Activated naive CD8-positive, alpha-beta T cell (primary cell): ENCODE measurements around the gene COQ10B.
"Not testable (repeated sequence)": the region's sequence is repeated elsewhere in the genome, so short reads cannot be mapped to it uniquely, and the experiment has no call there.

Source experiments
- H3K27ac Mint-ChIP-seq: one replicate; pipeline ENCODE4 v1.8.0; 2021; ENCODE audit warnings: mixed read lengths
- H3K27me3 Mint-ChIP-seq: one replicate; pipeline ENCODE4 v1.8.0; 2021; ENCODE audit warnings: mixed read lengths
- H3K36me3 Mint-ChIP-seq: one replicate; pipeline ENCODE4 v1.8.0; 2021; ENCODE audit warnings: mixed read lengths
- H3K4me1 Mint-ChIP-seq: one replicate; pipeline ENCODE4 v1.8.0; 2021; ENCODE audit warnings: low read depth, mixed read lengths
- H3K4me3 Mint-ChIP-seq: one replicate; pipeline ENCODE4 v1.8.0; 2021; ENCODE audit warnings: mild to moderate bottlenecking, mixed read lengths
- H3K9me3 Mint-ChIP-seq: one replicate; pipeline ENCODE4 v1.8.0; 2021; ENCODE audit warnings: low read depth, mixed read lengths

COQ10B gene

GRCh38 chr2:197435598-197436420 lies 17.5 kb upstream of the COQ10B start:
- peaks cover 2% of the 10 kb centered on the region for H3K36me3 Mint-ChIP-seq
- H3K4me3 Mint-ChIP-seq, result peak overlapping the region; percentile 97
- H3K9me3 Mint-ChIP-seq, result no peaks in the 10 kb centered on the region
- H3K27ac Mint-ChIP-seq, result peak overlapping the region; percentile 100
- H3K27me3 Mint-ChIP-seq, result no peaks in the 10 kb centered on the region
- H3K4me1 Mint-ChIP-seq, result peaks cover 41% of the 10 kb centered on the region

- Mint-ChIP-seq H3K36me3 (no peaks in the 10 kb centered on the region), H3K27me3 (no peaks in the 10 kb centered on the region), H3K4me3 (peak overlapping the region; percentile 30), H3K27ac (no peak overlapping the region), H3K4me1 (peaks cover 25% of the 10 kb centered on the region), H3K9me3 (no peaks in the 10 kb centered on the region)
Observed at GRCh38 chr2:197437380-197437779, 16.0 kb upstream of the COQ10B start.

GRCh38 chr2:197442857-197443256 lies 10.5 kb upstream of the COQ10B start:
- Mint-ChIP-seq H3K27me3 (no peaks in the 10 kb centered on the region), H3K4me3 (no peak overlapping the region), H3K9me3 (no peaks in the 10 kb centered on the region), H3K4me1 (no peaks in the 10 kb centered on the region), H3K36me3 (no peaks in the 10 kb centered on the region), H3K27ac (no peak overlapping the region)

- no peaks in the 10 kb centered on the region for H3K36me3 Mint-ChIP-seq
- H3K4me1 Mint-ChIP-seq, result no peaks in the 10 kb centered on the region
- H3K27me3 Mint-ChIP-seq, result no peaks in the 10 kb centered on the region
- no peak overlapping the region for H3K4me3 Mint-ChIP-seq
- no peak overlapping the region for H3K27ac Mint-ChIP-seq
- H3K9me3 Mint-ChIP-seq, result no peaks in the 10 kb centered on the region
Observed at GRCh38 chr2:197445746-197446145, 7.6 kb upstream of the COQ10B start.

DNA sequence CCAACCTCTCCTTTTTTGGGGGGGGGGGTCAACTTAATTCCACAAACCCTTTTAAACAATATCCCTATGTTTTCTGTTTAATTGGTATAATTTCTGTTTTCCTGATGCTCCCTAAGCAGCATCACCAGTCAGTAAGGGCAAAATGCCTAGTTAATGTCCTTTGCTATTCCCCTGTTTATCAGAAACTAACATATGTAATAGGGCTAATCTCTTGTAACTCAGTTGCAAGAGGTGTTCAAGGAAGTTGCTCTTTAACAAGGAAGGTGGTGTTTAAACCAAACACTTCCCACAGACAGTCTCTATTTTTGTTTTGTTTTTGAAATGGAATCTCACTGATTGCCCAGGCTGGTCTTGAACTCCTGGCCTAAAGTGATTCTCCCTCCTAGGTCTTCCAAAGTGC lies 6.5 kb upstream of the COQ10B start:
- no peaks in the 10 kb centered on the region for H3K27me3 Mint-ChIP-seq
- H3K27ac Mint-ChIP-seq, result no peak overlapping the region
- no peak overlapping the region for H3K4me3 Mint-ChIP-seq
- peaks cover 4% of the 10 kb centered on the region for H3K4me1 Mint-ChIP-seq
- no peaks in the 10 kb centered on the region for H3K9me3 Mint-ChIP-seq
- no peaks in the 10 kb centered on the region for H3K36me3 Mint-ChIP-seq

DNA sequence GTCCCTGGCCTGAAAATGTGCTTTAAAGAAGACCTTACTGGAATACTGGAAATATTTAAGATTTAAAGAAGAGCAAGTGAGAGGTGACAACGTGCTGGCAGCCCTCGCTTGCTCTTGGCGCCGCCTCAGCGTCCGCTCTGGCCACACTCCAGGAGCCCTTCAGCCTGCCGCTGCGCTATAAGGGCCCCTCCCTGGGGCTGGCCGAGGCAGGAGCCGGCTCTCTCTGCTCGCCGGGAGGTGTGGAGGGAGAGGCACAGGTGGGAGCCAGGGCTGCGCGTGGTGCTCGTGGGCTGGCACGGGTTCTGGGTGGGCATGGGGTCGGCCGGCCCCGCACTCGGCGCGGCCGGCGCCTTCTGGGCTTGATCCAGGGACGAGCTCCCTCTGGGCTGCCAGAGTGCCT lies 2.9 kb upstream of the COQ10B start:
- H3K9me3 Mint-ChIP-seq, result no peaks in the 10 kb centered on the region
- peaks cover 26% of the 10 kb centered on the region for H3K4me1 Mint-ChIP-seq
- H3K27ac Mint-ChIP-seq, result no peak overlapping the region
- H3K36me3 Mint-ChIP-seq, result peaks cover 2% of the 10 kb centered on the region
- no peak overlapping the region for H3K4me3 Mint-ChIP-seq
- H3K27me3 Mint-ChIP-seq, result no peaks in the 10 kb centered on the region

- H3K9me3 Mint-ChIP-seq, H3K27ac Mint-ChIP-seq, H3K27me3 Mint-ChIP-seq, H3K36me3 Mint-ChIP-seq: not testable (repeated sequence)
- peaks cover 30% of the 10 kb centered on the region for H3K4me1 Mint-ChIP-seq
- H3K4me3 Mint-ChIP-seq, result peak overlapping the region; percentile 44
Observed at GRCh38 chr2:197450935-197451358, 2.4 kb upstream of the COQ10B start.

DNA sequence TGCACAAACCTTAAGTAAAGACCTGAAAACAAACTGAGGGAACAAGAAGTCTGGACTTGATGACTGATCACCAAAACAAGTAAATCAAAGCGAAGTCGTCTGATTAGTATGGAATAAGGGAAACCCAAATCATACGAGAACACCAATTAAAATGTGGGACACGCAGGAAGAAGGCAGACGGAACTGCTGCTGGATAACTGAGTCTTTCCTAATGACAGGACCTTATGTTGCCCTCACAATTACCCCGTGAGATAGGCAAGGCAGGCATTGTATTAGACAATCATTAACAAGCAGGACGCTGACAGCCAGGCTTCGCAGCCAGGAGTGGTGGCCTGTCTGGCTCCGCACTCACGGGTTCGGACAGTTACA lies 614 bp upstream of the COQ10B start:
- Mint-ChIP-seq H3K27me3 (no peaks in the 10 kb centered on the region), H3K4me3 (peak overlapping the region; percentile 98), H3K4me1 (peaks cover 40% of the 10 kb centered on the region)

DNA sequence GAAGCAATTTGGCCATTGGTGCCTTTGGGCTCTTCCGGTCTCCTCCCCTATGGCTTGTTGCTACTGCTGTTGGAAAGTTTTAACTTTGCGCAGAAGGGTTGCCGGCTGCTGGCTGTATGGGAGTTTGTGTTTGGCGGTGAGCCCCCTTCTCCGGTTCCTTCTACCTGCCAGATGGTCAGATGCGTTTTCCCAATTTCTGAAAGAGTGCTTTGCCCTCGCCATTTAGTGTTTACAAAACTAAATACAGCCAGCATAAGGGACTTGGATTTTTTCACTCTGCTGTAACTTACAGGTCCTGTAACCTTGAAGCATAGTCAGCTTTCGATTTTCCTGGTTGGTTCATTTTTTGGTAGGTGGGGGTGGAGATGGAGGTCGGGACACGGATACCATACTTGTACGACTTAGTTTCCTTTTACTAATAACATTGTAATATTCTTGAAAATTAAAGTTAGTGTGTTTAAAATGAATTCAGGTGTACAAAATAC lies 604 bp downstream of the COQ10B start:
- peak overlapping the region; percentile 98 for H3K4me3 Mint-ChIP-seq

More for the DNA sequence above, 614 bp upstream of the COQ10B start:
- peaks cover 2% of the 10 kb centered on the region for H3K36me3 Mint-ChIP-seq
- H3K27ac Mint-ChIP-seq, result peak overlapping the region; percentile 100
- H3K9me3 Mint-ChIP-seq, result no peaks in the 10 kb centered on the region

DNA sequence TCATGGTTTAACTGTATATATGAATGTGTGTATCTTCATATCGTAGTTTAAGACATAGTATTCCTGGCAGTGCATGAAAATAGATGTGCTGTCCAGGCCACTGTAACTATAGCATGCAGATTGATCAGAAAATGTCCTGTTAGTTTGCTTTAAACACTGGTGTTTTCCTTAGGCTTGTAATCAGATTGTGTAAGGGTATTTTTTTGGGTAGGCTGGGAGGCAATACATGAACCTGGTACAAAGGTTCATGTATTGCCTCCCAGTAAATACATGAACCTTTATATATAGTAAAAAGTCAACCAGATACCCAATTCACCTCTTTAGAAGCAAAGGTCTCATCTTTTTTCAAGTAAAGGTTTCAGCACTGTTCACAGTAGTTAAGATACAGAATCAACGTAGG lies 1.6 kb downstream of the COQ10B start:
- H3K36me3 Mint-ChIP-seq, result peaks cover 4% of the 10 kb centered on the region
- H3K27me3 Mint-ChIP-seq, result no peaks in the 10 kb centered on the region
- peak overlapping the region; percentile 100 for H3K27ac Mint-ChIP-seq
- peak overlapping the region; percentile 98 for H3K4me3 Mint-ChIP-seq
- peaks cover 58% of the 10 kb centered on the region for H3K4me1 Mint-ChIP-seq
- no peaks in the 10 kb centered on the region for H3K9me3 Mint-ChIP-seq

More for the DNA sequence above, 604 bp downstream of the COQ10B start:
- H3K4me1 Mint-ChIP-seq, result peaks cover 49% of the 10 kb centered on the region
- peaks cover 4% of the 10 kb centered on the region for H3K36me3 Mint-ChIP-seq
- peak overlapping the region; percentile 100 for H3K27ac Mint-ChIP-seq
- H3K27me3 Mint-ChIP-seq, result no peaks in the 10 kb centered on the region
- no peaks in the 10 kb centered on the region for H3K9me3 Mint-ChIP-seq

GRCh38 chr2:197455428-197455827 lies 2.1 kb downstream of the COQ10B start:
- Mint-ChIP-seq H3K9me3 (no peaks in the 10 kb centered on the region), H3K4me1 (peaks cover 58% of the 10 kb centered on the region), H3K4me3 (peak overlapping the region; percentile 70), H3K27ac (peak overlapping the region; percentile 73), H3K36me3 (peaks cover 4% of the 10 kb centered on the region), H3K27me3 (no peaks in the 10 kb centered on the region)

GRCh38 chr2:197460649-197461048 lies 7.3 kb downstream of the COQ10B start:
- Mint-ChIP-seq H3K9me3 (no peaks in the 10 kb centered on the region), H3K4me1 (peaks cover 33% of the 10 kb centered on the region), H3K36me3 (peaks cover 2% of the 10 kb centered on the region), H3K27me3 (no peaks in the 10 kb centered on the region), H3K27ac (no peak overlapping the region), H3K4me3 (no peak overlapping the region)

- Mint-ChIP-seq H3K4me1 (peaks cover 31% of the 10 kb centered on the region), H3K27ac (no peak overlapping the region), H3K9me3 (no peaks in the 10 kb centered on the region), H3K4me3 (no peak overlapping the region), H3K36me3 (peaks cover 2% of the 10 kb centered on the region), H3K27me3 (no peaks in the 10 kb centered on the region)
Observed at GRCh38 chr2:197461057-197461456, 7.7 kb downstream of the COQ10B start.

GRCh38 chr2:197464175-197464574 lies 10.8 kb downstream of the COQ10B start:
- Mint-ChIP-seq H3K27me3 (no peaks in the 10 kb centered on the region), H3K4me3 (no peak overlapping the region), H3K27ac (peak overlapping the region; percentile 22), H3K36me3 (peaks cover 3% of the 10 kb centered on the region), H3K9me3 (no peaks in the 10 kb centered on the region), H3K4me1 (peaks cover 16% of the 10 kb centered on the region)

DNA sequence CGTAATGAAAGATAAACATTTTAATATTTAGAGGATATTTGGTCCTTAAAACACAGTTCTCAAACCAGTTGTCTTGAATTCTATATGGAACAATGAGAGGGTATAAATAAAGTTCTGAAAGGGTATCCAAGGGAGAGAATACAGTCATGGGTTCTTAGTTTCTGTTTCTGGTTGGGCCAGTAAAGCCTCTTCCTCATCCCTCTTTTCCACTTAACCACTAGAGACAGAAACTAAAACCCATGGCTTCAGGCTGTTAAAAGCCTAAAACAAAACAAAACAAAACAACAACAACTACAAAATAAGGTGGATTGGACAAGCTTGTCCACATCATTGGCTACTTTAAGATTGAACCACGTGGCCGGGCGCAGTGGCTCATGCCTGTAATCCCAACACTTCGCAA lies 18.8 kb downstream of the COQ10B start:
- no peaks in the 10 kb centered on the region for H3K27me3 Mint-ChIP-seq
- H3K27ac Mint-ChIP-seq, result no peak overlapping the region
- H3K36me3 Mint-ChIP-seq, result peaks cover 6% of the 10 kb centered on the region
- H3K9me3 Mint-ChIP-seq, result no peaks in the 10 kb centered on the region
- no peak overlapping the region for H3K4me3 Mint-ChIP-seq
- peaks cover 3% of the 10 kb centered on the region for H3K4me1 Mint-ChIP-seq

- Mint-ChIP-seq H3K4me1 (peaks cover 2% of the 10 kb centered on the region), H3K36me3 (peaks cover 25% of the 10 kb centered on the region), H3K4me3 (no peak overlapping the region), H3K9me3 (no peaks in the 10 kb centered on the region), H3K27ac (no peak overlapping the region), H3K27me3 (no peaks in the 10 kb centered on the region)
Observed at GRCh38 chr2:197477797-197478196, 24.4 kb downstream of the COQ10B start.
